ENCODE data around the gene CEACAM1.
"Not testable (repeated sequence)": the region's sequence is repeated elsewhere in the genome, so short reads cannot be mapped to it uniquely, and the experiment has no call there.

The CEACAM1 gene

DNA sequence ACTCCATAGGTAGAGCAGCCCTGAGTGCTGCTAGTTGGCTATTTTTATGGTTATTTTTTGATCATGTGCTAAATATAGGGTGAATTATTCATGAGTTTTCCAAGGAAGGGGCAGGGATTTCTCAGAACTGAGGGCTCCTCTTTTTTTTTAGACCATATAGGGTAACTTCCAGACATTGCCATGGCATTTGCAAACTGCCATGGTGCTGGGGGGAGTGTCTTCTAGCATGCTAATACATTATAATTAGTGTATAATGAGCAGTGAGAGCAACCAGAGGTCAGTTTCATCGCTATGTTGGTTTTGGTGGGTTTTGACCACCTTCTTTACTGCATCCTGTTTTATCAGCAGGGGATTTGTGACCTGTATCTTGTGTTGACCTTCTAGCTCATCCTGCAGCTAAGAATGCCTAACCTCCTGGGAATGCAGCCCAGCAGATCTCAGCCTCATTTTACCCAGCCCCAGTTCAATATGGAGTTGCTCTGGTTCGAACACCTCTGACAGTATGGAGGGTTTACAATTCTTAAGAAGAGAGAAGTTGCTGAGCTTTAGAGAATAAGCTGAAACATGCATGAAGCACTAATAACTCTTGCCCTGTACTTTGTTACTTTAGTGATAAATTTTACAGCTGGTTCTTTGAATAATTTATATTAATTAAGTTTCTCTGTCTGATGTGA, 31.7 kb downstream of the CEACAM1 start:
- FAIRE-seq (no peak), DNase-seq (ENCODE audit: insufficient read length, low spot score) (no peak)
- TF ChIP-seq CTCF (IDR thresholded peaks at IDR 0.05; ENCODE audit: insufficient read depth, missing control alignments), result no peak

DNA sequence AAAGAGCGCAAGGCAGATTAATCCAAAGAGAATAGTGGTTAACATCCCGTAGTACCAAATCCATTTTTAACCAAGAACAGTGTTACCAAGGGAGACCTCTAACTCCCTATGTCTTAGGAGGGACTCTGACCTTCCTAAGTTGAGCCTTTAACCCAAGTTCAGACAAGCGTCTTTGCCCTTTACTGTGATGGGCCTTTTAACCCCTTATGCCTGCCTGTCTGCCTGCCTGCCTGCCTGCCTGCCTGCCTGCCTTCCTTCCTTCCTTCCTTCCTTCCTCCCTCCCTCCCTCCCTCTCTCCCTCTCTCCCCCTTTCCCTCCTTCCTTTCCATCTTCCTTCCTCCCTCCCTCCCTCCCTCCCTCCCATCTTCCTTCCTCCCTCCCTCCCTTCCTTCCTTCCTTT, 32.6 kb downstream of the CEACAM1 start:
- no peak for DNase-seq (ENCODE audit: insufficient read length, low spot score)
- FAIRE-seq, result no peak

GRCh38 chr19:42494321-42494720, 34.0 kb downstream of the CEACAM1 start:
- no peak for FAIRE-seq
- TF ChIP-seq CTCF (IDR thresholded peaks at IDR 0.05; ENCODE audit: insufficient read depth, missing control alignments), result no peak
- DNase-seq (ENCODE audit: insufficient read length, low spot score), result no peak

More for the DNA sequence above, 32.6 kb downstream of the CEACAM1 start:
- TF ChIP-seq CTCF (IDR thresholded peaks at IDR 0.05; ENCODE audit: insufficient read depth, missing control alignments), result no peak

GRCh38 chr19:42488783-42489521, 39.3 kb downstream of the CEACAM1 start:
- no peak for FAIRE-seq
- TF ChIP-seq CTCF (IDR thresholded peaks at IDR 0.05; ENCODE audit: insufficient read depth, missing control alignments), result no peak

GRCh38 chr19:42487798-42488178, 40.5 kb downstream of the CEACAM1 start:
- FAIRE-seq (no peak), DNase-seq (ENCODE audit: insufficient read length, low spot score) (no peak)
- TF ChIP-seq CTCF (IDR thresholded peaks at IDR 0.05; ENCODE audit: insufficient read depth, missing control alignments), result no peak

More at GRCh38 chr19:42488783-42489521, 39.3 kb downstream of the CEACAM1 start:
- DNase-seq (ENCODE audit: insufficient read length, low spot score), result no peak

GRCh38 chr19:42487032-42487797, 41.1 kb downstream of the CEACAM1 start:
- FAIRE-seq (no peak), DNase-seq (ENCODE audit: insufficient read length, low spot score) (no peak)
- no peak for TF ChIP-seq CTCF (IDR thresholded peaks at IDR 0.05; ENCODE audit: insufficient read depth, missing control alignments)

DNA sequence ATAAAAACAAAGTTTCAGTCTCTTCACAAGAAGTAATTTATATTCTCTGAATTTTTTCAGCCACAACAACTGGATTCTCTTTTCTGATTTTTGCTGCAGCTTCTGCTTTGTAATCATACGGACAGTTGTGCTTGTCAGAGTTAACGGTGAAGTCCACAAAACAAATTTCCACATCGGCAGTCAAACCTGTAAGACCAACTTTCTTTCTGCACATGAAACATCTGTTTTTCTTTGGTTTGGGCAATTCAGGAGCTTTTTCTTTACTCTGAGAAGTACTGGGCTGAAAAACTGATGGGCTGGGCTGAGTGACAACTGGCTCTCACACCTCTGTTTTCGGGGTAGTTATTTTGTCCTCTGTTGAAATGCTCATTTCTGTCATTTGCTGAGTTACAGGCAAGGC, 43.2 kb downstream of the CEACAM1 start:
- not testable (repeated sequence) for DNase-seq (ENCODE audit: insufficient read length, low spot score); FAIRE-seq
